DMS153 treated with DMSO at 0.1 percent for 48 hours (cell line): ENCODE data around the gene EGFR.
A peak's percentile ranks its signal among the peaks of the same experiment; 100 is the strongest.

Experiments
- DNase-seq: peaks from one replicate; lab custom pipeline; 2025; ENCODE audit not compliant: unreplicated experiment; lab: John Stamatoyannopoulos, UW

EGFR gene

GRCh38 chr7:55006499-55006898 lies 12.3 kb upstream of the EGFR start:
- DNase-seq = no peak

- DNase-seq = no peak
Measured at GRCh38 chr7:55013851-55014250, 5.0 kb upstream of the EGFR start.

GRCh38 chr7:55016061-55016745 lies 2.6 kb upstream of the EGFR start:
- DNase-seq = no peak

- no peak for DNase-seq
Measured at GRCh38 chr7:55016746-55017090, 2.1 kb upstream of the EGFR start.

DNA sequence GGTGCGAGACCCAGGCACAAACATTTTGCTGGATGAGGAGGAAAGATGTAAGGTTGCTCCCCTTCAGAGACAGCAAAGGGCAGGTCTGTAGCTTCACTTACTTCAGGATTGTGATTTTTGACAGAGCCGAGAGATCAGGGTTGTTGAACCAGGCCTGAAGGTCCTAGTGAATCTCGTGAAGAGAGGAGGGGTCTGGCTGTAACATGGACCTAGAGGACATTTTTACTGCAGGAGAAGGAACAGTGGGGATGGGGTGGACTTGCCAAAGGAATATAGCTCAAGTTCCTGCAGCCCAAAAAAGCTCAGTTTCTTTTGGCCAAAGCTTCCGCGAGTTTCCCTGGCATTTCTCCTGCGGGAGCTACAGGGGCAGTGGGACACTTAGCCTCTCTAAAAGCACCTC lies 976 bp upstream of the EGFR start:
- no peak for DNase-seq

DNA sequence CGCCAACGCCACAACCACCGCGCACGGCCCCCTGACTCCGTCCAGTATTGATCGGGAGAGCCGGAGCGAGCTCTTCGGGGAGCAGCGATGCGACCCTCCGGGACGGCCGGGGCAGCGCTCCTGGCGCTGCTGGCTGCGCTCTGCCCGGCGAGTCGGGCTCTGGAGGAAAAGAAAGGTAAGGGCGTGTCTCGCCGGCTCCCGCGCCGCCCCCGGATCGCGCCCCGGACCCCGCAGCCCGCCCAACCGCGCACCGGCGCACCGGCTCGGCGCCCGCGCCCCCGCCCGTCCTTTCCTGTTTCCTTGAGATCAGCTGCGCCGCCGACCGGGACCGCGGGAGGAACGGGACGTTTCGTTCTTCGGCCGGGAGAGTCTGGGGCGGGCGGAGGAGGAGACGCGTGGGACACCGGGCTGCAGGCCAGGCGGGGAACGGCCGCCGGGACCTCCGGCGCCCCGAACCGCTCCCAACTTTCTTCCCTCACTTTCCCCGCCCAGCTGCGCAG lies 424 bp downstream of the EGFR start:
- no peak for DNase-seq

- peak; percentile 35 for DNase-seq
Measured at GRCh38 chr7:55019691-55020465, 1.1 kb downstream of the EGFR start.

DNA sequence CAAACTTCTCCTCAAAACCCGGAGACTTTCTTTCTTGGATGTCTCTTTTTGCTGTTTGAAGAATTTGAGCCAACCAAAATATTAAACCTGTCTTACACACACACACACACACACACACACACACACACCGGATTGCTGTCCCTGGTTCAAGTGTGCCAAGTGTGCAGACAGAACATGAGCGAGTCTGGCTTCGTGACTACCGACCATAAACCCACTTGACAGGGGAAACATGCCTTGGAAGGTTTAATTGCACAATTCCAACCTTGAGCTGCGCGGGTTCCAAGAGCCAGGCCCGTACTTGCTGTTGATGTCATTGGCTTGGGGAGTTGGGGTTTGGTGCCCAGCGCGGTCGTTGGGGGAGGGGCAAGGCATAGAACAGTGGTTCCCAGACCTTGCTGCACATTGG lies 1.7 kb downstream of the EGFR start:
- DNase-seq = no peak

- DNase-seq = no peak
Measured at GRCh38 chr7:55021053-55021452, 2.2 kb downstream of the EGFR start.

GRCh38 chr7:55022002-55022985 lies 3.5 kb downstream of the EGFR start:
- DNase-seq = no peak

DNA sequence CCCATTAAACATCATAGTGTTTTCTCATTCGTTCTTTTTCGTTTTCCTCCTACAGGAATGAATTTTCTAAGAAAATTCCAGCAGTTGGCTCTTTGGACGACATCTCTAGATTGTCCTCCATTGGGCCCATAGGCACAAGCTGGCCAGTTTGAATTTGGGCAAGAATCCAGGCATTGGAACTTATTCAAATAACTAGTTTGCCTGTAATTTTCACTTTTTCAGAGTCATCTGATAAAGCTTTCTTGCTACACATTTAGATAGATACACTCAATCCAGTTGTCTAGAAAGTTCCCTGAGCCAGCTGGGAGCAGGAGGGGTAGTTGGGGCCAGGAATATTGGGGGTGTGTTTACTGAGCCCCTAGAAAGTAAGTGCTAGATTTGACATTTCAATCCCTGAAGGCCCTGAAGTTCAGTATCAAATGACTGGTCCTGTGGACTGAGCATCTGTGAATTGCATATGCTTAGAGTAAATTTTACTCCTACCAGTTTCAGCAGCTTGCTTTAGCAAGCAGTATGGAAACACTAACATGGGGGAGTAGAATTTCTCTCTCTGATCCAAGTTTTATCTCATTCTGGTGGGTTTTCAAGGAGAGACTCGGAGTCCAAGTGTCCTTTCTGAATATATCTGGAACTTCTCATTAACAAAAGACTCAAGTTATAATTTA lies 5.2 kb downstream of the EGFR start:
- DNase-seq = no peak

GRCh38 chr7:55024776-55025175 lies 6.0 kb downstream of the EGFR start:
- DNase-seq = no peak

GRCh38 chr7:55026086-55026790 lies 7.4 kb downstream of the EGFR start:
- DNase-seq = no peak

DNA sequence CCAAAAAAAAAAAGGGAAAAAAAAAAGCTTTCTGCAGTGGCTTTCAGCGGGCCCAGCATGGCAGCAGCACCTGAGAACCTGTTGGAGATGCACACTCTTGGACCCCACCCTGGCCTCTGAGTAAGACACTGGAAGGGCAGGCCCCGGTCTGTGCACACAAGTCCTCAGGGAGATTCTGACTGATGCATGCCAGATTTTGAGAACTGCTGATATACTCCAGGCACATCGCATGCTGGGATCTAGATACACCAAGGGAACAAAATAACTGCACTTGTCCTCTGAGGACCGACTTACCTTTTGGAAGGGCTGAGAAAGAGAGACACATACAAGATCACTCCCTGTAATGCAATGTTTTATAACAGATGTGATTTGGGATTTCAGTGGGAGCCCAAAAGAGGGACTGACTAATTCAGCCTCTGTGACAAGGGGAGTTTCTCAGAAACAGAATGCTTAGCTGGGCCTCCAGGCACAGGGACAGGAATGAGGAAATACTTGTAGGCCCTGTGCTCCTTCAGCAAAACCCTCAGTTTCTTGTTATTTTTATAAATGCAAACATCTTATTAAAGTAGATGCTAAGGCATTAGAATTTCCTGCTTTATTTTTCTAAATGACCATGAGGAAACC lies 8.2 kb downstream of the EGFR start:
- DNase-seq = no peak

DNA sequence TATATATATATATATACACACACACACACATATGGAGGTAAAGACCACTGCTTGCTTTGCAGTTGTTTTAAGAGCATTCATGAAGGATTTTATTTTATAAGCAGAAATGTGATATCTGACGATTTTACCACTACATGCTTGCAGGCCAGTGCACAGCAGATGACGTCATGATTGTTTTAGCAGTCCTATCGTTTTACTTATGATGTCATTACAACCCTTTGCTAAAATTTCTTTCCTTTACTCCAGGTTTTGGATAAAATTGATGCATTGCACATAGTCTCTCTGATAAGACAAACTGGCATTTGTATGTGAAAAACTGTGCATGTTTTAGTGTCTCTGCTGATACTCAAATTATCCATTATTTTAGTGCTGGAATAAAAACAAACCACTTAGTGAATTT lies 9.2 kb downstream of the EGFR start:
- DNase-seq = no peak

GRCh38 chr7:55030314-55030713 lies 11.5 kb downstream of the EGFR start:
- DNase-seq = no peak

DNA sequence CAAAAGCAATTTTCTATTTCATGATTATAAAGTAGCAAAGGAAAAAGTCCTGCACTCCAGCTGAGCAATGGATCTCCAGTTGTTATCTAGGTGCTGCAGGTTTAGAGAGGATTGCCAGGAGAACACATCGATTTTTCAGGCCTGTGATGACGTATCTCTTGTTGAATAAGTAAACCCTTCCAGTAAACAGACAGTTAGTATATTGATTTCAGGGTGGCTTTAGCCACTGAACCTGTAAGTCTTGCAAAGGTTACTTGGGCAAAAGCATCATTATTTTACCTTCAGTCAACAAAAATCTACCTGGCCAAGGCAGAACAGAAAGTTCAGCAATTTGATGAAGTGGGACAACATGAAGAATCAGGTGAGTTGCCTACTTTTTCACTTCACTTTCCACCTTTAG lies 12.3 kb downstream of the EGFR start:
- DNase-seq = no peak

- no peak for DNase-seq
Measured at GRCh38 chr7:55032069-55032699, 13.4 kb downstream of the EGFR start.

- no peak for DNase-seq
Measured at GRCh38 chr7:55033236-55033846, 14.5 kb downstream of the EGFR start.
